NCI-H1436 treated with DMSO at 0.1 percent for 48 hours (cell line): ENCODE measurements around the gene ZNF124.
"Not testable (repeated sequence)": the region's sequence is repeated elsewhere in the genome, so short reads cannot be mapped to it uniquely, and the experiment has no call there.

Experiments
- DNase-seq: peaks from one replicate; lab custom pipeline; 2025; lab: John Stamatoyannopoulos, UW

The ZNF124 gene

DNA sequence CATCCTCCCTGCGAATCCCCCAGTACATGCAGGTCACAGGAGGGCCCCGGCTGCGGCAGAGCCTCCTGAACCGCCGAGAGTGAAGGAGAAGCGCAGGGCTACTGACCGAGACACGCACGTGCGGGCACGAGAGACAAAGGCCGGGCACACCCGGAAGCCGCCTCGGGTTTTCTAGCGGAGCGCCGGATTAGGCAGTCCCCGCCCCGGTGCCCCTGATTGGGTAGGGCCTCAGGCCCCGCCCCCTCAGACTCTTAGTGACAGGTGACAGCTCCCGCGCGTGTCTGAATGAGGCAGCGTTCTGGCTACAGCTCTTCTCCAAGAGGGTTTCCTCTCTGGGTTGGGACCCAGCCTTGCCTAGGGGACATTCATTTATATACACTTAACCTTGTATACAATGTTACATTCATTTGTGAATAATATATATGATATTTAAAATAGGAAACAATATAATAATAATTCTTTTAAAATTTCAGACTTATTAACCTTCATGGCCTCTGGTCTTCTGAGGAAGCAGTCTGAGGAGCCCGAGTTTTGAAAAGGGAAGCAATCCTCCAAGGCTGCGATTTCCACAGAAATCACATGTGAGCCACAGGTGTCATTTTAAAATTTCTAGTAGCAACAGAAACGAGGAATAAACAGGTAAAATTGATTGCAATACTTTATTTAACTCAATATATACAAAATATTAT lies at the start of gene ZNF124:
Gene ZNF124, minus strand, starts transcription at position 146 of the 689 bp plus-strand sequence. Its CDS starts 143 bp downstream, at position 3.
- not testable (repeated sequence) for DNase-seq

DNA sequence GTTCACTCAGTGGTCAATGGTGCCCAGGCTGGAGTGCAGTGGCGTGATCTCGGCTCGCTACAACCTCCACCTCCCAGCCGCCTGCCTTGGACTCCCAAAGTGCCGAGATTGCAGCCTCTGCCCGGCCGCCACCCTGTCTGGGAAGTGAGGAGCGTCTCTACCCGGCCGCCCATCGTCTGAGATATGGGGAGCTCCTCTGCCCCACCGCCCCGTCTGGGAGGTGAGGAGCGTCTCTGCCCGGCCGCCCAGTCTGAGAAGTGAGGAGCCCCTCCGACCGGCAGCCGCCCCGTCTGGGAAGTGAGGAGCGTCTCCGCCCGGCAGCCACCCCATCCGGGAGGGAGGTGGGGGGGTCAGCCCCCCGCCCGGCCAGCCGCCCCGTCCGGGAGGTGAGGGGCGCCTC lies 48.5 kb upstream of the ZNF124 start:
- not testable (repeated sequence) for DNase-seq

DNA sequence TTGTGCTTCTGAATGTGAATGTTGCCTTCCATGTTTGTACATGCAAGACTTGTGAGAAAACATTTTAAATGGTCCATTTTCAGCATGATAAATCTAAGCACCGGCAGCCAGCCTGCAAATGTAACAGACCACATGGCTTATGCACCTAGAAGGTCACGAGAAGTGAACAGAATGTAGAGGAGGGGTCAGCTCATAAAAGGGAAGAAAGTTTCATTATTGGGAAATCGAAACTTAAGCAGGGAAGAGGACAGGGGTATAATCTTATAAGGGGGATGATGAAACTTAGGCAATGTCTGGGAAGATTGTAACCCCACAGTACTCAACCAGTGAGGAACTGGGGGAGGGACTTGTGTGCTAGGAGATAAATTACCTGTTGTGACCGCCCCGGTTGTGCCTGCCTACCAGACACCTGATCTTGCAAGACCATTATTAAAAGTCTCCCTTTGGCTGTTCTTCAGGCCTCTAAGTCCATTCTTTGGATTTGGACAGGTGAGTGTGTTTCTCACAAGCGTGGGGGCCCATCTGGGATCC lies 46.4 kb upstream of the ZNF124 start:
- no peak for DNase-seq

DNA sequence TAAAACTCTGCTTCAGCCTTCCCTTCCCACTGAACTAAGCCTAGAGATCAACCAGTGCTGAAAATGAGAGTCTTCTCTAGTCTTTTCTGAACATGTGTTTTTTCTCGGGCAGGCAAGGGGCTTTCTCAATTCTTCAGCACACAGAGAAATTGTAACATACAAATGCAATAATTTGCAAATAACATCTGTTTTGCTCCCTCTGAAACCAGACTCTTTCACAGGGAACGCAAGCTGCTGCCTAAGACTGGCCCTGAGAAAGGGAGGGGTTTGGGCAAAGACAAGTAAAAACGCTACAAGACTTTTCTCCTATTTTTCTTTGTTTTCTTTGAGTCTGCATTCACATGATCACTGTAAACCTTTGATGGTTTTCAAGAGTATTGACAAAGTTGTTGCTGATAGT lies 44.4 kb upstream of the ZNF124 start:
- DNase-seq = no peak

DNA sequence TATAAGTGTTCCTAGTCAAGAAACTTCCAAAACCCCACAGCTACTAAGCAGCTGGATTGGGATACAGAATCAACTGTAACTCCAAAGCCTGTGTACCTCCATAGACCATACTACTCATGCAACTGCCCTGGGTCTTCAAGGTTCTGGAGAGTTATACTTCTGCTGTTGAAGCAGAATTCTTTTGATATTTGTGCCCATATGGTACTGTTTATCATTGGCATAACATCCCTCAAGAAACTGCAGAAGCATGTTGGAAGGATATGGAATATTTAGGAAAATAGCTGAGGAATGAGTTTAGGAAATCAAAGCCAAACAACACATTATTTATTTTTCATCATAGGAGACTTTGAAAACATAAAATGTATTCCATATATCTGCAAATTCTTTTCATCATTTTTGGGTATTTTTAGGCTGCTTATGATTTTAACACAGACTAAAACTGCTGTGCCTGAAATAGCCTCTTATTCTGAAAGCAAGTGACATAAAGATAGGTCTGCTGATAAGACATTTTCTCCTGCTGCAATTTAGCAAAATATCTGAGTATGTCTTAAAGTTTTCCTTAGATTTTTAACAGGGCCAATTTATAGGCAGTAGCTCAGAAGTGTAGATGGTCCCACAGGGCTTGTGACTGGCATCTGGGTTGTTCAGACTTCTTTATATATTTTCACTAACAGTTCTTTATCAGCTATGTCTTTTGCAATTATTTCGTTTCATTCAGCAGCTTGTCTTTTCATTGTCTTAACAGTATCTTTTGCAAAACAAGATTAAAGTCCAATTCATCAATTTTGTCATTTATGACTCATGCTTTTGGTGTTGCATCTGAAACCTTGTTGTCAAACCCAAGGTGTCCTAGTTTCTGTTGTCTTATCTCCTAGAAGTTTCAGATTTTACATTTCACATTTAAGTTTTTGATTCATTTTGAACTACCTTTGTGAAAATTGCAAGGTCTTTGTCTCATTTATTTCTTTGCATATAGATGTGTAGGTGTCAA lies 41.1 kb upstream of the ZNF124 start:
- DNase-seq = no peak

DNA sequence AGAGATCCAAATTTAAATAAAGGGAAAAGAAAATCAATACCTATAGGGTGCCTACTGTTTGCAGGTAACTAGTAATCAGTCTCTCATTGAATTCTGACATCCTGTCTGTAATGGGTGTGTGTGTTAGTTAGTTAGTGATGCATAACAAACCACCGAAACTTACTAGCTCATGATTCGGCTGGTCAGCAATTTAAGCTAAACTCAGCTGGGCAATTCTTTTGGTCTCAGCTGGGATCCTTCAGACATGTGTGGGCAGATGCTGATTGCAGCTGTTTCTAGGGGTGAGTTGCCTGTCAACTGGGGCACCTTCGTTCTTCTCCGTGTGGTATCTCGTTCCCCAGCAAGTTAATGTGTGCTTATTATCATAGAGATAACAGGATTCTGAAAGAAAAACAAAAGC lies 40.2 kb upstream of the ZNF124 start:
- DNase-seq = no peak

DNA sequence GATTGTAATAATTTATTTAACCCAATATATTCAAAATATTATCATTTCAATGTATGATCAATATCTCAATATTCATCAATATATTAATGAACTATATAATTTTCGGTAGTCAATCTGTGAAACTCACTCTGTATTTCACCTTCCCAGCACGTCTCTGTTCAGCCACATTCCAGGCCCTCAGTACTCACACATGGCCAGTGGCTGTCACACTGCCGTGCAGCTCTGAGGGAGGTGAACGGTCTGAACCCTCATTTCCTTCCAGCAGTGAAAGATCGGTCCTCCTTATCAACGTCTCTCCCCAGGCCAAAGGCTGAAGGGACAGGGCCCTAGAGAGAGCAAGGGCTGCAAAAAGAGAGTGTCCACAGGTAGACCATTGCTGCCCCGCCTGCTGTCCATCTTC lies 39.5 kb upstream of the ZNF124 start:
- no peak for DNase-seq

DNA sequence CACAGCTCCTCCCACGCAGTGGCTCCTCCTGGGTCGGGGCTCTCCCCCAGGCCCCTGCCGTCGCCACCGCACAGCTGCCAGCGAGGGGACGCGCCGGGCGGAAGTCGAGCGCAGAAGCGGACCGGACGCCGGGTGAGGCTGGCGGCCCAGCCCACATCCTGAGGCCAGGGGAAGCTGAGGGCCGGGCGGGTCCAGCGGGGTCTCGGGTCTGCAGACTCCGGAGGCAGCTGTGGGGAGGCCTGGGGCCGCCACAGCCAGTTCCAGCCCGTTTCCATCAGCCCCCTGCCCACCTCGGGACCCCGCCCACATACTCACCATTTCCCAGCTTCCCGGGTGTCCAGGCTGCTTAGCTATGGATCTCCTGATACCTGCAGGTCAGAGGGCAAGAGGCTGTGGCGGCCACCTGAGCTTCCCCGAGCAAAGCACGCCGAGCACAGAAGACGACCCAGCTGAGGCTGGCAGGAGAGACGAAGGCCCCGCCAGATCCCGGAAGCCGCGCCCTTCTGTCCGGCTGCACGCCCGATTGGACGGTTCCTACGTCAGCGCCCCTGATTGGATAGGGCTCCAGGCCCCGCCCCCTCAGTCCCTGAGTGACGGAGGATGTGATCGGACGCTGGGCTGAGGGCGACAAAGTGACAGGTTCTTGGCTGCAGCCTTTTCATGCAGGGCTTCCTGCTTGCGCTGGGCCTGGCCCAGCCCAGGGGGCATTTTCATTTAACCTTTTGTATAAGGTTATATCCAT lies 38.7 kb upstream of the ZNF124 start:
- DNase-seq = peak; percentile 82

DNA sequence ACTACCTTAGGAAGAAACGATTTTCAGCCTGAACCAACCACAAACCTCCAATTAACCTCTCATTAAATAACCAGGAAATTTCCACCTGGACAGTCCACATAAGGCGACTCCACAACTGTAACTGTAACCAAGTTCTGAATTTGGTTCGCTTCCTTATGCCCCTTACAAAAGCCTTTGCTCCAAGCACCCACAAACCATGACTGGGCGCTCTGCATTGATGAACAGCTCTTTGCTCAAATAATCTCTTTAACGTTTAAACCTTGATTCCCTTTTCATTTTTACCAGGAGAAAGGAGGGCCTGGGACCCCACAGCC lies 38.2 kb upstream of the ZNF124 start:
- no peak for DNase-seq

DNA sequence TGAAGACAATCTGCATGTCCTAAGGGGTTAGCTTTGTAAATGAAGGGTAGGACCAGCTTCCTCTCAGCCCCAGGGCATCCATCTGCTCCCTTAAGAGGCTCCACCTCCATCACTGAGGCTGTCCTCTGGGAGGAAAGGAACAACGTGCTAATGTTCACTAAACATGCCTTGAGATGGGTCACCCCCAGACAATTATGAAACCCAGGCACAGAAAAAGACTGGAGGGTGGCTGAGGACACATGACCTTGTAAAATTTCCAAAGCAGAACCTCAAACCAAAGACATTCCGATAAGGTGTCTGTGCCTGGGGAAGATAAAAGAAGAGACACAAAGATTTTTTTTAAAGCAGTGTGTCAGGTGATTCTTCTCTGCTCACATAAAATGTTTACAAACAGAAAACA lies 37.6 kb upstream of the ZNF124 start:
- DNase-seq = no peak

DNA sequence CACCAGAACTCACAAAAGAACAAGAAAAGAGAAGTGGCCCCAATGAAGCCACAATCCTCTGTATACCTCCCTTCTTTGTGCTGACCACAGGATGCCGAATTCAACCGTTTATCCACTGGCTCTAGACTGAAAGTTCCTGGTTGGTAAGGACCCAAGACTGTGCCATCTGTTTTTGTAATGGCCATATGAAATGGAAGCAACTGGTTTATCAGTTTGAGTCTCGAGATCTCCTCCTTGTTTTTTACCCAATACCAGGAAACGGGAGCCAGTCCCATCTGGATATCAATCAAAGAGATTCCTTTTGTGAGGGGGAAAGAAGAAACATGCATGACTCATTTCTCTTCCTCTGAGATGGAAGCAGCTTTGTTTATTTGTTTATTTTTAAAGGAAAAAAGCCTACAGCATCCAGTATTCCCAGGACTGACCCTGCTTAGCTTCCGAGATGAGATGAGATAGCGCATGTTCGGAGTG lies 32.4 kb upstream of the ZNF124 start:
- no peak for DNase-seq

DNA sequence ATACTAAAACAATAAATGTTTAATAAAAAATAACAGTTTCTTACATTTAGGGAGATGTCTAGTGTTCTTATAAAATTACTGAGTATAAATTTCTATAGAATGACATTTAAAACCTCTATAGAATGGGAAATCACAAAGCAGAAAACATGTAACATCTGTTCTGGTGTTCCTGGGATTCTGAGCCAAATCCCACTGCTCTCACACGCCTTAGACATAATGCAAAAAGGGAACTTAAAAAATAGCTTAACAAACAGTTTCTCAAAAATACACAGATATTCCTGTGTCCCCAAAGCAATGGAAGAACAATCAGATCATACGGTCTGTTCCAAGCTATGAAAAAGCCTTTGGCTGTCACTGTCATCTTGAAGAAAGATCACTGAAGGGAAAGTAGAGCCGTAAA lies 27.0 kb upstream of the ZNF124 start:
- no peak for DNase-seq

DNA sequence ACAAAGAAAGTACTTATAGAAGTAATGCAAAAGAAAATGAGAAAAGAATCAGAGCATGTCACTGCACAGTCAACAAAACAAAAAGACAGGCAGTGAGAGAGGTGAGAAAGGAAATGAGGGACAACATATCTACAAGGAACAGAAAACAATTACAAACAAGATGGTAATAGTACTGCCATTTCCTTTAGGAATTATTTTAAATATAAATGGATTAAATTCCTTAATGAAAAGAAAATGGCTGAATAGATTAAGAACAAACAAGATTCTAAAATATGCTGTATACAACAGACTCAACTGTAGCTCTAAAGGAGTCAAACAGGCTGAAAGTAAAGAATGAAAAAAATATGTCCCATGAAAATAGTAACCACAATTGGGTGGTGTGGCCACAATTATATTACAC lies 22.1 kb upstream of the ZNF124 start:
- no peak for DNase-seq

DNA sequence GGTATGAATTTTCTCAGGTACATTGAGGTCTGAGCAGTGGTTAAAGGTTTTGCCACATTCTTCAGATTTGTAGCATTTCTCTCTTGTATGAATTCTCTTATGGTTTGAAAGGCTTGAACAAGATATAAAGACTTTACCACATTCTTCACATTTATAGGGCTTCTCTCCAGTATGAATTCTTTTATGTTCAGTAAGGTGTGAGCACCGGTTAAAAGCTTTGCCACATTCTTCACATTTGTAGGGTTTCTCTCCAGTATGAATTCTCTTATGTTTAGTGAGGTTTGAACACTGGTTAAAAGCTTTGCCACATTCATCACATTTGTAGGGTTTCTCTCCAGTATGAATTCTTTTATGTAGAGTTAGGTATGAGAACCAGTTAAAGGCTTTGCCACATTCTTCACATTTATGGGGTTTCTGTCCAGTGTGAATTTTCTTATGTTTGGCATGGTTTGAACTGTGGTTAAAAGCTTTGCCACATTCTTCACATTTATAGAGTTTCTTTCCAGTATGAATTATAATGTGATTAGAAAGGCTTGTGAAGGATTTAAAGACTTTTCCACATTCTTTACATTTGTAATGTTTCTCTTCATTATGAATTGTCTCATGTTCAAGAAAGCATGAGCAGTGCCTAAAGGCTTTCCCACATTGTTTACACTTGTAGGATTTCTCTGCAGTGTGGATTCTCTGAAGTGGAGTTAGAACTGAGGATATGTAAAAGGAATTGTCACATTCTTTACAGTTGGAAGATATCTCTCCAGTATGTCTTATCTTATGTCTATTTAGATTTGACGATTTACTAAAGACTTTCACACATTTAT lies 18.4 kb upstream of the ZNF124 start:
- DNase-seq = no peak

DNA sequence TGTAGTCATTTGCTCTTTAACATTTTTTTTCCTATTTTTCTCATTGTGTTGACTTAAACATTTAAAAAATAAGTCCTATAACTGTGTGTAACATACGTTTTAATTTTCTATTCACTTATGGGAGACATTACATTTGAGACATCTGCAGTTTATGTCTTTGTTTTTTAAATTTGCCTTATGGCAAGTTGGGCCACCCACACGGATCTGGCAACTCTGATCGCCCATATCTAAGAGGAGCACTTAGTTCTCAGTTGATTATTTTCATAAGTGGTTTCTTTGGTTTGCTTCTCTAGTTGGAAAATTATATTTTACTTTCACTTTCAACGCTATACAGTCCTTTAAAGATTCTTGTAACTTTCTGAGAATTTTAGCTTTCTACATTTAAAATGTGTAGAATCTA lies 13.8 kb upstream of the ZNF124 start:
- no peak for DNase-seq

DNA sequence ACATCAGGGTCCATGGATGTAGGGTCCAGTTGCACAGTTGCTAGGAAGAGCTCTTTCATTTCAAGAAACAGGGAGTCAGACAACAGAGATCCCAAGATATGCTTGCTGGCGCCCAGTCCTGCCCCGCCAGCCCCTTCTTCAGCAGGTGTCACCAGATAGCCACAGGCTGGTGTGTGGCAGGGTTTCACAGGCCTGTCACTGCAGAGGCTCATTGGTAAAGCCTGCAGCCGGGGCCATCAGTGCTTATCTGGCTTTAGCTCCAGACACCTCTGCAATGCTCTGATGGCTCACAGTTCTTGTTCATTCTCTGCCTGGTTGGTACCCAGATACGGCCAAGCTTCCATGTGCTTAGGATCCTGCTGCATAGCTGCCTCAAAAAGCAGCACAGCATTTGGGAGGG lies 12.4 kb upstream of the ZNF124 start:
- DNase-seq = no peak

DNA sequence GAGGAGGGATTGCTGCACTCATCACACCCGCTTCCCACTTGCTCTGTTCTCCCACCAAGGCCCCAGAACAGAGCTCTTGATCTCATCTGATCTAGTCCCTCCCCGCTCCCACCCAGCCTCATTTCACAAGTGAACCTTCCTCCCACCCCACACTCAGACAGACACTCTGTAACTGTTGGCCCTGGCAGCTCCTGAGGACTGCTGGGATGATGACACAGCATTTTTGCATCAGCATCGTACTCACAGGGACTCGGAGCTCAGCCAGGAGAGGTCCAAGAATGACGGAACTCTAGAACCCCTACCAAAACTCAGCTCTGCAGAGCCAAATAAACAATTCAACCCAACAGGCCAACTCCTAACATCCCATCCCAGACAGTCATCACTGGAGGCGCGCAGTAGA lies 11.2 kb upstream of the ZNF124 start:
- DNase-seq = no peak

DNA sequence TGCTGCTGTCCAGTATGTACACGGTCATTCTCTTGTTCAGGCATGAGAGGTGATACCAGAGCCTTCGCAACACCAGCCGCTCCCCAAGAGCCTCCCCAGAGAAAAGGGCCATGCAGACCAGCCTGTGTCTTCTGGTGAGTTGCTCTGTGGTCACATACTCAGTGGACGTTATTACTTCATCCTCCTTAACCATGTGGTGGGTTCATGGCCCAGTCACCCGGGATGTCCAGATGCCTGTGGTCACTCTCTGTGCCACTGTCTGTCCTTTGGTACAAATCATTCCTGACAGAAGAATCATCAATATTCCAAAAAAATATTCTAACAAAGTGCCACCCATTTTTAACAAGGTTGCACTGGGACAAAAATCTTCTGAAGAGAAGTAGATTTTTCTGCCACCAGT lies 8.8 kb upstream of the ZNF124 start:
- no peak for DNase-seq

DNA sequence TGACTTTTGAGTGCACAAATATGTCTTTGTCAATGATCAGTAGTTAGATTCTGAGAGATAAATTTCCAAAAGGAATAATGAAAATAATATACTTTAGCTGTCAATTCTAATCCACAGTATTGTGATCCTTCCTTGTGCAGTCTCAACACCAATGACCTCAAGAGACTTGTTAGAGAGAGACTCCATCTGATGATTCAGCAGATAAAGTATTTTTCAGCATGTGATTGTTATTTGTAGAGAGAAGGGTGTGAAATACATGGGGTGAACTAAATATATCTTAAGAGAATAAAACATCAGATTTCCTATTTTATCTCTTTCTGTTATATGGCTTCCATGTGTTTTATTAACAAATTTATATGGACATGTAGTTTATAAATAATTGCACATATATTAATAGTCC lies 5.9 kb upstream of the ZNF124 start:
- DNase-seq = no peak

DNA sequence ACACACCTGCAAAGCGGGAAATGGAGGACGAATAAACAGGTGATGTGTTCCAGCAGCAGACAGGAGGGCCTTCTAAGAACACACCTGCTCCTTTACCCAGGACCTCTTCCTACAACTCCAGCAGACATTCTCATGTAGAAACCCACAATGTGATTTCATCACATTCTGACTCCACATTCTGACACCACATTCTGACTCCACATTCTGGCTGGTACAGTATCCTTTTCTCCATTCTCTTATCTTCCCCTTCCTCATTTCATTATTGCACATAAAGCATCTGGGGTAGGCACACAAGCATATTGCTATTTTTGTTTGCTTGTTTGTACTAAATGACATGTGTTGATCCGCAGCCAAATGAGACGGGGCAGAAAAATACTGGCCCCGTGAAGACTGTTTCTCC lies 3.6 kb upstream of the ZNF124 start:
- DNase-seq = no peak

DNA sequence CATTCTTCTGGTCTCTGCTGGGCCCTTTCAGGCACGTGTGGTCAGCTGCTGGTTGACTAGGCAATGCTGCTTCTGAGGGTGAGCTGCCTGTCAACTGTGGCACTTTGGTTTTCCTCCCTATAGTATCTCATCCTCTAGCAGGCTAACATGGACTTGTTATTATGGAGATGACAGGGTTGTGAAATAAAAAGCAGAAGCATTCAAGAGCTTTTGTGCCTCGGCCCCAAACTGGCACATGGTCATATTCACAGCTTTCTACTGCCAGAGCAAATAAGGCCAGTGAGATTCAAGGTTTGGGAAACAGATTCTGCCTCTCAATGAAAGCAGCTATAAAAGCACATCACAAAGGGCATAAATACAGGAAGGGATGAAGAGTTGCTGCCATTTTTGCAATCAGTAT lies 1.6 kb upstream of the ZNF124 start:
- DNase-seq = no peak

DNA sequence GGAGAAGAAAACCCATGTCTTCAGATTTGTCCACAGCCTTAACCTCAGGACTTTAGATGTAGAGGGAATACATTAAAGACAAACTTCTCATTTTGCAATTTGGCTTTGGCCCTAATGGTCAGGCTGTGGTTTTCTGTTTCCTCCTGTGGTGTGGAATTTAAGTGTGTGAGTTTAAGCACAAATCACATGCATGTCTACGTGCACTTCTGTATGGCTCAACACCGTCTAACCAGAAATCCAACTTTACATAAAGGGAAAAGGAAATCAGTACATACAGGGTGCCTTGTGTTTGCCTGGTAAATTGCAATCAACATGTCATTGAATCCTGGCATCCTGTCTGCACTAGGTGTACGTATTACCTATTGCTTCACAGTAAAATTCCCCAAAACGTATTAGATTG lies 1.2 kb upstream of the ZNF124 start:
- no peak for DNase-seq
